Endothelial cell of umbilical vein (primary cell): Measurements from ENCODE around the gene ZNF106. TPM values are rescaled to one million over a fixed set of nuclear protein-coding genes. Genes with fewer than 3 reads are reported as not detected.

Experiments used
- BruUV-seq: library from RNA; stranded (reverse); fragments of 400-500 nt; replicated peaks from 2 replicates; lab custom pipeline; 2021; lab: Mats Ljungman, UMichigan
- CTCF ChIA-PET: fragments of 300-600, 350-600 bp; sonication (Branson Sonifier 250); formaldehyde crosslinking; loops from one replicate; lab custom pipeline; 2021; ENCODE audit warnings: antibody characterized with exemption, inconsistent platforms; lab: Charles Lee
- POLR2A ChIA-PET: fragments of 300-600, 350-600 bp; sonication (Branson Sonifier 250); formaldehyde crosslinking; loops from one replicate; lab custom pipeline; 2021; ENCODE audit warnings: antibody characterized with exemption, inconsistent platforms; lab: Charles Lee
- DNase-seq: peaks from one replicate; pipeline ENCODE4 v3.0.0-alpha.2; 2011; ENCODE audit warnings: low read depth, low spot score
- FAIRE-seq: peaks from 2 replicates; lab custom pipeline; 2011; peaks lifted over from hg19 to GRCh38; lab: Jason Lieb, UNC
- H2AFZ ChIP-seq: 2 replicates; pipeline ENCODE4 v1.6.0; 2012; ENCODE audit warnings: low read depth, low read length, control low read depth, inconsistent platforms
- H3K27ac ChIP-seq: 2 replicates; pipeline ENCODE4 v1.5.1; 2011; ENCODE audit warnings: low read depth, mild to moderate bottlenecking, control low read depth, low read length, moderate library complexity; ENCODE audit not compliant: insufficient read depth
- H3K27me3 ChIP-seq, 2 experiments: 2 replicates each; pipeline versions ENCODE4 v1.6.0 to v1.6.1; 2011; ENCODE audit warnings: low read length in 2 of 2, mixed read lengths in 1 of 2; ENCODE audit not compliant: control insufficient read depth in 2 of 2, insufficient read depth in 2 of 2
- H3K36me3 ChIP-seq, 2 experiments: 2 replicates in 1 of 2; 3 replicates in 1 of 2; pipeline ENCODE4 v1.5.1; 2011; ENCODE audit warnings: low read length in 2 of 2, mild to moderate bottlenecking in 1 of 2, moderate library complexity in 1 of 2; ENCODE audit not compliant: control insufficient read depth in 2 of 2, insufficient read depth in 2 of 2; ENCODE audit errors: extremely low read depth in 1 of 2
- H3K4me1 ChIP-seq: 3 replicates; pipeline ENCODE4 v1.5.1; 2011; ENCODE audit warnings: mild to moderate bottlenecking, low read length; ENCODE audit not compliant: control insufficient read depth, insufficient read depth; ENCODE audit errors: extremely low read depth
- H3K4me2 ChIP-seq: 2 replicates; pipeline ENCODE4 v1.6.1; 2011; ENCODE audit warnings: low read length, control low read depth, mixed read lengths; ENCODE audit not compliant: insufficient read depth
- H3K4me3 ChIP-seq, 3 experiments: fragments of 200-600 bp in 1 of 3; sonication (generic), shearing (Covaris generic) in 1 of 3; replicated peaks in 1 of 3; 2 replicates each; pipeline ENCODE4 v1.5.1; 2011 to 2016; ENCODE audit warnings: control low read depth in 3 of 3, low read length in 3 of 3, mild to moderate bottlenecking in 2 of 3, inconsistent platforms in 1 of 3, low read depth in 1 of 3, moderate library complexity in 1 of 3; ENCODE audit not compliant: insufficient read depth in 1 of 3
- H3K79me2 ChIP-seq: 2 replicates; pipeline ENCODE4 v1.6.0; 2012; ENCODE audit warnings: low read length, inconsistent platforms; ENCODE audit not compliant: control insufficient read depth, insufficient read depth
- H3K9ac ChIP-seq: replicated peaks from 2 replicates; pipeline ENCODE3; 2011; ENCODE audit warnings: low read length, control low read depth; ENCODE audit not compliant: insufficient read depth; ENCODE audit errors: extremely low read depth
- H3K9me1 ChIP-seq: replicated peaks from 3 replicates; pipeline ENCODE4 v1.6.0; 2011; ENCODE audit warnings: mild to moderate bottlenecking, low read length; ENCODE audit not compliant: control insufficient read depth, insufficient read depth; ENCODE audit errors: extremely low read depth
- H3K9me3 ChIP-seq: replicated peaks from 2 replicates; pipeline ENCODE4 v1.5.1; 2012; ENCODE audit warnings: low read length, inconsistent platforms; ENCODE audit not compliant: control insufficient read depth, insufficient read depth
- H4K20me1 ChIP-seq: replicated peaks from 2 replicates; pipeline ENCODE3; 2011; ENCODE audit warnings: mild to moderate bottlenecking, low read length; ENCODE audit not compliant: control insufficient read depth, insufficient read depth; ENCODE audit errors: extremely low read depth
- EZH2 ChIP-seq: IDR thresholded peaks from 2 replicates; pipeline ENCODE4 v1.6.1; 2012; ENCODE audit warnings: borderline replicate concordance, low read depth, mild to moderate bottlenecking, moderate library complexity, low read length, inconsistent platforms; ENCODE audit not compliant: severe bottlenecking
- FOS ChIP-seq: IDR thresholded peaks from 2 replicates; pipeline ENCODE4 v1.6.1; 2011; ENCODE audit warnings: mild to moderate bottlenecking, low read length, moderate library complexity, borderline replicate concordance; ENCODE audit not compliant: insufficient read depth
- GATA2 ChIP-seq: IDR thresholded peaks from 2 replicates; pipeline ENCODE4 v1.7.0; 2011; ENCODE audit warnings: low read depth, mild to moderate bottlenecking, moderate library complexity, mixed read lengths, low read length; ENCODE audit not compliant: insufficient read length, insufficient read depth
- JUN ChIP-seq: IDR thresholded peaks from 2 replicates; pipeline ENCODE4 v1.6.1; 2011; ENCODE audit warnings: borderline replicate concordance, low read depth; ENCODE audit not compliant: insufficient read length, insufficient read depth
- MAX ChIP-seq: IDR thresholded peaks from 2 replicates; pipeline ENCODE4 v1.6.1; 2011; ENCODE audit not compliant: insufficient read depth, insufficient read length
- MYC ChIP-seq: IDR thresholded peaks from one replicate; pipeline ENCODE4 v1.6.1; 2011; ENCODE audit warnings: mild to moderate bottlenecking, low read depth, low read length
- POLR2A ChIP-seq: IDR thresholded peaks from 2 replicates; pipeline ENCODE4 v1.6.1; 2012; ENCODE audit warnings: low read depth, mild to moderate bottlenecking, control low read depth, low read length
- dilution Hi-C: fragments of 300-500 bp; cut with MboI; formaldehyde crosslinking; loops from one replicate; pipeline ENCODE4 v1.15.0; 2019; ENCODE audit warnings: low sequenced_read_pairs; ENCODE audit not compliant: extremely low pct_ligation_motif_present
- intact Hi-C: fragments of 100-400 bp; cut with micrococcal nuclease; formaldehyde crosslinking; loops from one replicate; pipeline ENCODE4 v1.10.0; 2022
- polyA plus RNA-seq, 4 experiments: library from polyadenylated mRNA; depleted of rRNA in 3 of 4; stranded (reverse) in 3 of 4; unstranded in 1 of 4; fragments of >200 nt; gene quantifications; 2 replicates each; pipeline versions ENCODE4 v1.2.1 to v1.2.3, GENCODE V29; 2011 to 2012; ENCODE audit warnings: missing spikeins in 1 of 4
- total RNA-seq: library from RNA; stranded (reverse); gene quantifications from 2 replicates; pipeline ENCODE4 v1.2.3, GENCODE V29; 2021

ZNF106 gene
- total and polyA plus RNA-seq, 2 donors (not counting 3 experiments of a cell fraction or from before 2014, with no cell fraction given), result 18.9 to 53.5 TPM

- DNase-seq, result no peak
- no peak for TF ChIP-seq MAX
- no peak for TF ChIP-seq GATA2
- TF ChIP-seq MYC, result no peak
- no peak for TF ChIP-seq EZH2
- TF ChIP-seq POLR2A, result no peak
- no peak for TF ChIP-seq JUN
- no peak for TF ChIP-seq FOS
- no peaks in the 10 kb centered on the region for H3K9me1 ChIP-seq
- intact Hi-C loops, result no loop called here
- H3K79me2 ChIP-seq, result peaks cover 89% of the 10 kb centered on the region
- H3K9ac ChIP-seq, result no peak overlapping the region
- H2AFZ ChIP-seq, result no peak overlapping the region
- no peaks in the 10 kb centered on the region for H4K20me1 ChIP-seq
- no peak overlapping the region for H3K4me2 ChIP-seq
- H3K9me3 ChIP-seq, result no peaks in the 10 kb centered on the region
- dilution Hi-C loops, result no loop called here
- no peak overlapping the region for H3K27ac ChIP-seq
- no peak for FAIRE-seq
- no TSS peak for BruUV-seq
- peaks cover 0 to 2% of the 10 kb centered on the region in 2 experiments for H3K36me3 ChIP-seq
- ChIA-PET CTCF (interaction anchor here (0.7 kb wide), 1 partner anchor 626 kb away, joined by 3 read pairs; no protein-coding TSS in a partner anchor), POLR2A (interaction anchor here (1.4 kb wide), 1 partner anchor 11 kb away, joined by 4 read pairs; the partner anchor contains the start of gene ZNF106)
- H3K27me3 ChIP-seq, result no peaks in the 10 kb centered on the region
- H3K4me1 ChIP-seq, result peaks cover 47% of the 10 kb centered on the region
- no peak overlapping the region for H3K4me3 ChIP-seq
These were observed 11.5 kb upstream of the ZNF106 start for GRCh38 chr15:42502477-42502876.
